Measurements from ENCODE around the gene SAFB2. TPM values are rescaled to one million over a fixed set of nuclear protein-coding genes. Genes with fewer than 3 reads are reported as not detected.

The SAFB2 gene
- total RNA-seq, 2 donors from 2014 or later: 55.1 to 80.6 TPM

DNA sequence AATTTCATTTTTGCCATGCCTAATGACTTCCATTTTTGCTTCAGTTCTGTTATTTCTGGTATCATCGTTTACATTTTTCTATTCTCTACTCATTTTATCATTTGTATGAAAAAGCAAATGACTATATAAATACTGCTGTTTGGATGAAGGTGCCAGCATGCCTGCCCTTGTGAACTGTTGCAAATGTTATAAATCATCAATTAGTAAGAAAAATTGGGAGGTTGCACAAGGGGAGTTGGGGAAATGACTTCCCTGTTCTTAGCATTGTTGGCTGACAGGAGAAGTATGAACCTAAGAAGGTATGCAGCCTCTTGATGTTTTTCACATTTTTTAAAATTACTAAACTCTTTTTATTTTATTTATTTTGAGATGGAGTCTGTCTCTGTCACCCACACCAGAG lies 15.4 kb upstream of the SAFB2 start:
- DNase-seq (ENCODE audit: low spot score): no peak
- H3K27ac ChIP-seq: no peak overlapping the region
- H3K36me3 ChIP-seq: peaks cover 10% of the 10 kb centered on the region
- H3K27me3 ChIP-seq (replicated peaks; ENCODE audit: insufficient read depth): no peaks in the 10 kb centered on the region
- ATAC-seq (ENCODE audit: insufficient number of reproducible peaks, low FRiP score, low read depth): no peak
- H3K9me3 ChIP-seq: no peaks in the 10 kb centered on the region
- TF ChIP-seq CTCF (IDR thresholded peaks at IDR 0.05): no peak
- peaks cover 0 to 3% of the 10 kb centered on the region in 2 donors for H3K4me1 ChIP-seq (ENCODE audit: control insufficient read depth in 1 of 2, low read depth in 2 of 2)
- no peak overlapping the region for H3K4me3 ChIP-seq

DNA sequence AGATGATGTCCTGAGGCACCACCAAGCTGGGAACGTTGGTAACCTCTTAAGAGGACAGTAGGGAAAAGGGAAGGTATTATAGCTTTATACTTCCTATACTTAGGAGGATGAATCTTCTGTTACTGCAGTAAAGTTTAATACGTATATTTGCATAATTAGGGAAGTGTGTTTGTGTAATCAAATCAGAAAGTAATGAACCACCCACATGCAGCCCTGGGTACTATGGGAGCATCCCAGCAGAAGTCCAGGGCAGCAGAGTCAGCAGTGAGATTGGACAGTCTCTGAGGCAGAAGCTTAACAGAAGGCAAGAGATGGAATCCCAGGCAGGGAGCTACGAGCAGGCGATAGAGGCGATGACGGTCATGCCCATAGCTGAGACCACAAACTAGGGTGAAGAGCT lies 12.9 kb upstream of the SAFB2 start:
- no peaks in the 10 kb centered on the region for H3K27me3 ChIP-seq (replicated peaks; ENCODE audit: insufficient read depth)
- TF ChIP-seq CTCF (IDR thresholded peaks at IDR 0.05): no peak
- no peaks in the 10 kb centered on the region for H3K36me3 ChIP-seq
- no peak for DNase-seq (ENCODE audit: low spot score)
- H3K4me1 ChIP-seq (ENCODE audit: control insufficient read depth in 1 of 2, low read depth in 2 of 2): peaks cover 23 to 27% of the 10 kb centered on the region in 2 donors
- H3K9me3 ChIP-seq: no peaks in the 10 kb centered on the region
- H3K4me3 ChIP-seq: no peak overlapping the region
- no peak for ATAC-seq (ENCODE audit: insufficient number of reproducible peaks, low FRiP score, low read depth)
- no peak overlapping the region for H3K27ac ChIP-seq

DNA sequence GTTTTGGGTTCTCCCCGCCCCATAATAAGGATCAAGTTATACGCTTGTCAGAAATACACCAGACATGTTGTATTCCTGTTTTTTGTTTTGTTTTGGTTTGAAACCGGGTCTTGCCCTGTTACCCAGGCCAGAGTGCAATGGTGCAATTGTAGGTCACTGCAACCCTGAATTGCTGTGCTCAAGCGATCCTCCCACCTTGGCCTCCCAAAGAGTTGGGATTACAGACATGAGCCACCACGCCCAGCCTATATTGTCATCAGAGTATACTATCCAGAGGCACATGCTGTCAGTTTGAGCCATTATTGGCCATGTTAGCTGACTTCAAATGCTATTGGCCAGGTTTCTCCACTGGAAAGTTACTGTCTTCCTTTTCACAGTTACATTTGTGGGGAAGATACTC lies 10.1 kb upstream of the SAFB2 start:
- Histone ChIP-seq H3K4me1 (ENCODE audit: control insufficient read depth in 1 of 2, low read depth in 2 of 2) (peaks cover 44 to 49% of the 10 kb centered on the region in 2 donors), H3K36me3 (peaks cover 1% of the 10 kb centered on the region), H3K9me3 (no peaks in the 10 kb centered on the region), H3K27ac (no peak overlapping the region), H3K27me3 (replicated peaks; ENCODE audit: insufficient read depth) (no peaks in the 10 kb centered on the region), H3K4me3 (no peak overlapping the region)
- no peak for DNase-seq (ENCODE audit: low spot score)
- no peak for ATAC-seq (ENCODE audit: insufficient number of reproducible peaks, low FRiP score, low read depth)
- TF ChIP-seq CTCF (IDR thresholded peaks at IDR 0.05): no peak

- no peak for DNase-seq (ENCODE audit: low spot score)
- Histone ChIP-seq H3K4me1 (ENCODE audit: control insufficient read depth in 1 of 2, low read depth in 2 of 2) (peaks cover 46 to 53% of the 10 kb centered on the region in 2 donors), H3K36me3 (peaks cover 6% of the 10 kb centered on the region), H3K27me3 (replicated peaks; ENCODE audit: insufficient read depth) (no peaks in the 10 kb centered on the region), H3K27ac (peak overlapping the region in 1 of 2 donors; percentile 31), H3K4me3 (peak overlapping the region; percentile 8), H3K9me3 (no peaks in the 10 kb centered on the region)
- no peak for ATAC-seq (ENCODE audit: insufficient number of reproducible peaks, low FRiP score, low read depth)
- no peak for TF ChIP-seq CTCF (IDR thresholded peaks at IDR 0.05)
Observed at GRCh38 chr19:5632241-5632612, 9.7 kb upstream of the SAFB2 start.

DNA sequence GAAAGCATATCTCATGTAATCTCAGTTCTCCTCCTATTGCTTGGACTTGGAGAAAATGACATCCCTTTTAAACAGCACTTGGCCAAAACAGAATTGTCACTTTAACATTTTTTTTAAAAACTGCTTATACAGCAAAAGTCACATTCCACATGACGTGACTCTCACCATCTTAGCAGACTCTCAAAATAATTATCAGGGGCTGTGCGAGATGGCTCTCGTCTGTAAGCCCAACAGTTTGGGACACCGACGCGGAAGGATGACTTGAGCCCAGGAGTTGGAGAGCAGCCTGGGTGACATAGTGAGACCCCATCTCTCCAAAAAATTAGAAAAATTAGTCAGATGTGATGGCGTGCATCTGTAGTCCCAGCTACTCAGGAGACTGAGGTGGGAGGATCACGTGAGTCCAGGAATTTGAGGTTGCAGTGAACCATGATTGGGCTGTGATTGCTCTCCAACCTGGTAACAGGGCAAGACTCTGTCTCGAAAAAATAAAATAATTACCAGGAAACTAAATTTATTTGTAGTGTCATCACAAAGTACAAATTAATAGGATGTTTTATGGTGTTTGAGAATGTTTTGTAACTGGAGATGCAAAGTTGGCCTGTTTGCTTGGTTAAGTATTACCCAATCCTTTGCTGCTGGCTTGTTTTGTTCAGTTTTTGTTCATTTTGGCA lies 9.1 kb upstream of the SAFB2 start:
- DNase-seq (ENCODE audit: low spot score) (no peak), ATAC-seq (ENCODE audit: insufficient number of reproducible peaks, low FRiP score, low read depth) (no peak)
- Histone ChIP-seq H3K27ac (peak overlapping the region in 1 of 2 donors; percentile 31), H3K9me3 (no peaks in the 10 kb centered on the region), H3K4me1 (ENCODE audit: control insufficient read depth in 1 of 2, low read depth in 2 of 2) (peaks cover 48 to 59% of the 10 kb centered on the region in 2 donors), H3K36me3 (peaks cover 11% of the 10 kb centered on the region), H3K27me3 (replicated peaks; ENCODE audit: insufficient read depth) (no peaks in the 10 kb centered on the region), H3K4me3 (peak overlapping the region; percentile 8)
- TF ChIP-seq CTCF (IDR thresholded peaks at IDR 0.05): no peak
